Adipose tissue (tissue), 3 donors: ENCODE data around the gene TM9SF1. TPM values are rescaled to one million over a fixed set of nuclear protein-coding genes. Genes with fewer than 3 reads are reported as not detected.
A peak's percentile ranks its signal among the peaks of the same experiment; 100 is the strongest.

ENCODE experiments used
- H3K27ac ChIP-seq: one replicate; pipeline ENCODE4 v1.5.1; 2013; ENCODE audit warnings: low read depth, low read length
- WGBS, 3 donors: extraction: QIAGEN DNeasy Blood & Tissue Kit; methylation state at CpG; one replicate each; pipeline ENCODE4 v1.1.7; 2013; 5-methylcytosine and 5-hydroxymethylcytosine counted together
- polyA plus RNA-seq, 3 donors: library from polyadenylated mRNA; stranded (reverse); fragments of 200-250 nt; gene quantifications; one replicate each; pipeline ENCODE4 v1.2.3, GENCODE V29; 2013
- donor health status: healthy with polysubstance abuse.
- donor health status: Bipolar disorder and iron deficiency.
- donor health status: healthy.

The TM9SF1 gene, protein sequence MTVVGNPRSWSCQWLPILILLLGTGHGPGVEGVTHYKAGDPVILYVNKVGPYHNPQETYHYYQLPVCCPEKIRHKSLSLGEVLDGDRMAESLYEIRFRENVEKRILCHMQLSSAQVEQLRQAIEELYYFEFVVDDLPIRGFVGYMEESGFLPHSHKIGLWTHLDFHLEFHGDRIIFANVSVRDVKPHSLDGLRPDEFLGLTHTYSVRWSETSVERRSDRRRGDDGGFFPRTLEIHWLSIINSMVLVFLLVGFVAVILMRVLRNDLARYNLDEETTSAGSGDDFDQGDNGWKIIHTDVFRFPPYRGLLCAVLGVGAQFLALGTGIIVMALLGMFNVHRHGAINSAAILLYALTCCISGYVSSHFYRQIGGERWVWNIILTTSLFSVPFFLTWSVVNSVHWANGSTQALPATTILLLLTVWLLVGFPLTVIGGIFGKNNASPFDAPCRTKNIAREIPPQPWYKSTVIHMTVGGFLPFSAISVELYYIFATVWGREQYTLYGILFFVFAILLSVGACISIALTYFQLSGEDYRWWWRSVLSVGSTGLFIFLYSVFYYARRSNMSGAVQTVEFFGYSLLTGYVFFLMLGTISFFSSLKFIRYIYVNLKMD
- 10 to 100 TPM; 13.6 to 44.0 (median 37.7) TPM for polyA plus RNA-seq

GRCh38 chr14:24195186-24196070 lies at the start of gene TM9SF1:
TM9SF1 (minus strand) TSS chr14:24195441; CDS start chr14:24195019, 422 bp downstream.
- 0 to 1% (median 1%) methylated on average over 73 to 89 of the region's 89 CpGs for WGBS, 3 donors
- H3K27ac ChIP-seq = peak within 1 kb of the TSS; percentile 95

GRCh38 chr14:24243336-24243836 lies 48.1 kb upstream of the TM9SF1 start:
- WGBS, 3 donors = 46 to 53% (median 49%) methylated on average over 9 to 10 of the region's 10 CpGs
- H3K27ac ChIP-seq = peak overlapping the region; percentile 89

- 1 to 2% (median 2%) methylated on average over 39 of the region's 39 CpGs for WGBS, 3 donors
- H3K27ac ChIP-seq = no peak overlapping the region
Measured at GRCh38 chr14:24241829-24242443, 46.7 kb upstream of the TM9SF1 start.

DNA sequence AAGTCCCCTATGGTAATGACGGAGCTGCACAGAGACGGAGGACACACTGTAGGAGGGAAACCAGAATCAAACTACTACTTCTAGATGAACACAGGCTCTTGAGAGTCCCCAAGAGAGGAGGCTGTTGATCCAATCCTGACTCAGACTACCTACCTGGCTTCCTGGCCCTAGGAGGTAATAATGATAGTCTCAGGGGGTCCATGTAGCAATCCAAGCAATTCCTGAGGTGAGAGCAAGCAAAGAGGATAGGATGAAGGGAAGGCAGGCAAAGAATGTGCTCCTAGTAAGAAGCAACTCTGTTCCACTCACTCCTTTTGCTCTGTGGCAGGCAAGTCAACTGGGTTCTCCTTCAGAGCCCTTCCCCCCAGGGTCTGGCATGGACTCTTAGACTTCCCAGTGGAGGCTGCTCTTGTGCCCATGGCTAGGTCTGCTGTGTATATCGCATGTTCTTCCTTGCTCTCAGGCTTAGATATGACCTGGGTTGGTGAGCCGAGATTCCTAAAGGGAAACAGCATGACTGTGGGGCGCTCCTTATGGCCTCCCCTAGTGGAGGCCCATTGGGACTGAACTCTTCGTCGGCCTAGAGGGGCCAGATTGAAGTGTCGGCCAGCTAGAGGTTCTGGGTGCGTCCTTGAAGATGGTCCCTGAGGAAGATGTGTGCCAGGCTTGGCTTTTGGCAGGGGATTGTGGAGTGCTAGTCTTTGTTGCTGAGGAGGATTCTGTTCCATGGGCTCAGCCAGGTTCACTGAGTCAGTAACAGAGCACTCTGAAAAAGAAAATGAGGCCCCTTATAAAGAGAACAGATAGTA lies 45.1 kb upstream of the TM9SF1 start:
- no peak overlapping the region for H3K27ac ChIP-seq
- WGBS, 3 donors = 85 to 94% (median 88%) methylated on average over 9 of the region's 9 CpGs

- WGBS, 3 donors = 85 to 91% (median 87%) methylated on average over 5 of the region's 5 CpGs
- H3K27ac ChIP-seq = no peak overlapping the region
Measured at GRCh38 chr14:24238527-24239037, 43.3 kb upstream of the TM9SF1 start.

DNA sequence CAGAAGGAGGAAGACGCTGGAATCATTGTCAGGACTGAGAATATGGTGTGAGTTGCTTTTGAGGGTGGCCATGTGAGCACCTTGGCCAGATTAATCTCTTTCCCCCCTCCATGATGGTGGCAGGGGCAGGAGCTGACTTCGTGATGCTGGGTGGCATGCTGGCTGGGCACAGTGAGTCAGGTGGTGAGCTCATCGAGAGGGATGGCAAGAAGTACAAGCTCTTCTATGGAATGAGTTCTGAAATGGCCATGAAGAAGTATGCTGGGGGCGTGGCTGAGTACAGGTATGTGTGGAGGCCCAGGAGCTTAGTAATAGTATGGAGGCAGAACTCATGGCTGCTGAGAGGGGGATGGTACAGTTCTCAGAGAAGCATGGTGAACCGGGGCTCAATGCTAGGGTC lies 42.9 kb upstream of the TM9SF1 start:
- H3K27ac ChIP-seq = no peak overlapping the region
- WGBS, 3 donors = 81 to 92% (median 85%) methylated on average over 5 of the region's 5 CpGs

DNA sequence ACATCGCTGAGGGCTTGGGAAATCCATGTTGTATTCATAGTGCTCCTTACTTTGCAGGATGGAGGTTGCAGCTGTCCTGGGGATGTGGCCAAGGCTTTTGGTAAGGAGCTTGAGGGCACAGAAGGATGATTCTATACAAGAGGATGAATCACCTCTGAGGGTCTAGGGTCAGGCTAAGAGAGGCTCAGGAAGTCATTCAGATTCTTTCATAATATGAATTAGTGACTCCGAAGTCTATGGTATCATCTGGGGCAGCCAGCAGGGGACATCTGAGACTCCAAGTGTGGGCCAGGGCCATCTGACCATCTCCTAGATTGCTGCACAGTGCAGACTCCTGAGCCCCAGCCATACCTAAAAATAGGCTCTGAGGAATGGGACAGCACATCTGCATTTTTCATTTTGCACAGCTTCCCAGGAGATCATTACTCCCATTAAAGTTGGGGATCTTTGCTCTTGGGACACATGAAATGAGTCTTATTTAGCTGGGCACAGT lies 42.3 kb upstream of the TM9SF1 start:
- 87 to 91% (median 90%) methylated on average over 2 of the region's 2 CpGs for WGBS, 3 donors
- no peak overlapping the region for H3K27ac ChIP-seq

GRCh38 chr14:24236689-24237462 lies 41.6 kb upstream of the TM9SF1 start:
- 89 to 94% (median 94%) methylated on average over 6 of the region's 6 CpGs for WGBS, 3 donors
- no peak overlapping the region for H3K27ac ChIP-seq

- 87 to 93% (median 91%) methylated on average over 5 of the region's 5 CpGs for WGBS, 3 donors
- H3K27ac ChIP-seq = no peak overlapping the region
Measured at GRCh38 chr14:24235804-24236688, 40.8 kb upstream of the TM9SF1 start.

GRCh38 chr14:24234095-24235005 lies 39.1 kb upstream of the TM9SF1 start:
- WGBS, 3 donors = 78 to 93% (median 80%) methylated on average over 3 of the region's 3 CpGs
- no peak overlapping the region for H3K27ac ChIP-seq

GRCh38 chr14:24233538-24233866 lies 38.3 kb upstream of the TM9SF1 start:
- no peak overlapping the region for H3K27ac ChIP-seq
- WGBS, 3 donors = 51 to 81% (median 76%) methylated on average over 2 of the region's 2 CpGs

DNA sequence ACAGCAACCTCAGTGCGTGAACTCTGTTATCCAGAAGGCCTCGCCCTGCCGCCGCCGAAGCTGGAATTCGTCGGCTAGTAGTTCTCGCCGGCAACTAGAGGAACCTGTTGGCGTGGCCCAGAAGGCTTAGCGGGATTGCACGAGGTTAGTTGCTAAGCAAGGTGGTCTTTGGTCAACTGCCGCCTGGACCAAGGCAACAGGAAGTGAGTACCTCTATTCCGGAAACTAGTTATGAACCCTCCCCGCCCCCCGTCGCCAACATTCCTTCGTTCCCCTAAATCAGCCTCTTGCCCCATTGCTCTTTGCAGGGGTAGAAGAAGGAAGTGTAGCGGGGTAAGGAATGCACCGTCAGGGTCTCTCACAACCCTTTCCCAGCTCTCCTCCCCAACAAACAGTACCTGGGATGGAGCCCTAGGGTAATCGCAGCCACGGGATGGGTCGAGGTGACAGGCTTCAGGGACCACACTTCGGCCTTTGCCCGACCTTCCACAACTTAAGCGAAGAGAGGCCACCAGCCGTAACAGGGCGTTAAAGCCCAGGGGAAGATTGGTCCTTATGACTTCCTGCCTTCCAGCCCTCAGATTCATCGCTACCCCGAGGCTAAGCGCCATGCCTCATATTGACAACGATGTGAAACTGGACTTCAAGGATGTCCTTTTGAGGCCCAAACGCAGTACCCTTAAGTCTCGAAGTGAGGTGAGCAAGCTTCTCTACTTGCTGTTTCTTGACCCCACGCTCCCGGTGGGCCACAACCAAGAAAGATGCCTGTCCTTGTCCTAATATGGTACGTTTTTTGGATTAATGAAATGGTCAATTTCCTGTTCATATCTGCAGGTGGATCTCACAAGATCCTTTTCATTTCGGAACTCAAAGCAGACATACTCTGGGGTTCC lies 37.6 kb upstream of the TM9SF1 start, which contains the start of gene GMPR2:
TSS of gene GMPR2 (plus strand) at position 285 of the 893 bp plus-strand sequence. CDS start at position 610, 325 bp downstream.
- 3 to 4% (median 3%) methylated on average over 38 of the region's 38 CpGs for WGBS, 3 donors
- H3K27ac ChIP-seq = peak within 1 kb of the TSS; percentile 75

GRCh38 chr14:24232121-24232644 lies 36.9 kb upstream of the TM9SF1 start, which contains the start of gene NEDD8:
NEDD8 (minus strand) TSS chr14:24232367; CDS start chr14:24232267, 100 bp downstream.
- peak within 1 kb of the TSS; percentile 75 for H3K27ac ChIP-seq
- WGBS, 3 donors = 0 to 1% (median 1%) methylated on average over 29 to 30 of the region's 30 CpGs
